Activated CD4-positive, alpha-beta T cell treated with anti-CD3 and anti-CD28 coated beads, Interleukin-2, amount 50 U/mL, for 1 hour (primary cell): Measurements from ENCODE around the gene TTC7B.

Source experiments
- DNase-seq: peaks from one replicate; pipeline ENCODE4 v3.0.0-alpha.2; 2020

Gene TTC7B

DNA sequence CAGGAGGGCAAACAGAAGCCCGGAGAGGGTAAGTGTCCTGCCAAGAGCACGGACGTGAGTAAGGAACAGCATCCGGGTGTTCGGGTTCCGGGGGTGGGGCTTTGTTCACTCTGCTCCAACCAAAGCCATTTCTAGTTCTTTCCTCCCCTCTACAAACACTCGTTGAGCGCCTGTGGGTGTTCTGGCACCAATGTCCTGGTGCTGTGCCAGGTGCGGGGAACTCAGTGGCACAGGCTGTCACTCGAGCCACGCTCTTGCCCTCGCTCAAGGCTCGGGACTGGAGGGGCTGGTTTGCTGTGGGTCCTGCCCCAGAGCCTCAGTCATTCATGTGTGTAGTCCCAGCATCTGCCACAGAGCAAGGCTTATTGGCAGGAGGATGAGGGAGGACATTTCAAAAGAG, 261.9 kb downstream of the TTC7B start:
- no peak for DNase-seq

DNA sequence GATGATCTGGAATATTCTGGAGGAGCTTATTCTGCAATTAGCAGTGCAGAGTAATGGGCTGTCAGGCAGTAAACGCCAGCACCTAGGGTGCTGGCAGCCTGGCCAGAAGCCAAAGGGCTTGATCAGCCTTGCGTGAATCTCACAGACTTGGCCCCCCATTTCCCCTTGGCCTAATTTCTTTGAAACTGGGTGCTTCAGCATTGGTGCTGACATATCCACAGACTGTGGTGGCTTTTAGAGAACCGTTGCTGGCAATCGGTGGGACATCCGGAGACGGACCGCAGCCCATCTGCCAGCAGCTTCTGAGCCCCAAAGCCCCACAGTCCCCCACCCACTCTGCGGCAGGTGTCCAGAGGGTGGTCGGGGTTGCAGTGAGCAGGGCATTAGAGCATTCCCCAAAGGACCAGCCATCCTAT, 262.3 kb downstream of the TTC7B start:
- no peak for DNase-seq

DNA sequence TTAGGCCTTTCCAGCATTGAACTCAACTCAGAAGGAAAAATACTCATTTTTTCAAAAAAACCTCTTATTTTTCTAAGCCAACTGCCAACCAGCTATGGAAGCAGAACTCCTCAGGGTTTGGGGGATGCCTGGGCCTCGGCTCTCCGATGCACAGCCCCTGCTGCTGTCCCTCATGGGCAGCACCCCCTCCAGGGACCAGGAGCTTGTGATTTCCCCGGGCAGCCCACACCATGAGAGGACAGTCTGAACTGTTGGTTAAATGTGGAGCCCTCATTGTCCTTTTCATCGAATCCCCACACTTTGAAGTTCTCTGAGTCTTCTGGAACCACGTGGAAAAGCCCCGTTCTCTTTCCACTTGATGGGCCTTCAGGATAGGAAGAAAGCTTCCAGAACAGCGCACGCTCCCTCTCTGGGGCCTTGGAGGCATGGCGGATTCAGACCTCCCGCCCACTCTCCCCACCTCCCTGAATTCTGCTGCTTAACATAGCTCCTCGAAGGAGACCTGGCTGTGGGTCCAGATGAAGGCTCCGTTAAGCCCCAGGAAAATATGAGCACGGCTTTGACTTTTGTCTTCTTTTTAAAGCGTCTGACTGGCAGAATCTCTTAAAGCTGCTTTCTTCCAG, 262.8 kb downstream of the TTC7B start:
- DNase-seq, result no peak

DNA sequence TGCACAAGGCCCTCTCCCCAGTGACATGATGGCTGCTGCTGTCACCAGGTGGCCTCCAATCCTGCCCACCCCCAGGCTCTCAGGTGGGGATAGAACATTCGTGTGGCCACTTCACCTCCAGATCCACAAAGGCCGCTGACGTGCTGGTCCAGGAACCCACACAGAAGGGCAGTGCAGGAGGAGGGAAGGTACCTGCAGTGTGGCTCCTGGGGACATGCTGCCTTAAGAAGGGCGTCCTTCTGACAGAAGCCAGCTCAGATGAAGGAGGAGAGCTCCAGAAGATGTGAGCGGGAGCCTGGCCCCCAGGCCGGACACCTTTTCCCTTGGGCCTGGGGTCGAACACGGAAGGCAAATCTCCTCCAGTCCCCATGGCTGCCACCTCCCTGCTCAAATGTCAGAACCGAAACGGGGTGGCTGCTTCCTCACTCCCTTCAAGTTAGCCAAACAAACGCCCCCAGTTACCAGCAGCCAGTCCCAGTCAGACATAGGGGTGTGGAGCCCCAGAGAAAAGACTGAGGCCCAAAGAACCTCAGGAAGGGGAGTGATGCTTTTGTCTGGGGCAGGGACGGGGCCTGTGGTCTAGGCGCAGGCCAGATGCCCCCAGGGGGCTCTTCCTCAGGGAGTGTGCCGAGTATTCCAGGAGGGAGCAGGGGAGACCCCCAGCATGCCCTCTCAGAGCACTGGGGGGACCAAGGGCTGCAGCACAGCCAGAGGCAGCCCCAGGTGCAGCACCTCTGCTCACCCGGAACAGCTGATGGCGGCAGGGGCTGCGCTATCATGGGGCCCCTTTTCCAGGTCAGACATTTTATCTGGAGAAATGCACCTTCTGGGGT, 263.5 kb downstream of the TTC7B start:
- DNase-seq, result no peak

DNA sequence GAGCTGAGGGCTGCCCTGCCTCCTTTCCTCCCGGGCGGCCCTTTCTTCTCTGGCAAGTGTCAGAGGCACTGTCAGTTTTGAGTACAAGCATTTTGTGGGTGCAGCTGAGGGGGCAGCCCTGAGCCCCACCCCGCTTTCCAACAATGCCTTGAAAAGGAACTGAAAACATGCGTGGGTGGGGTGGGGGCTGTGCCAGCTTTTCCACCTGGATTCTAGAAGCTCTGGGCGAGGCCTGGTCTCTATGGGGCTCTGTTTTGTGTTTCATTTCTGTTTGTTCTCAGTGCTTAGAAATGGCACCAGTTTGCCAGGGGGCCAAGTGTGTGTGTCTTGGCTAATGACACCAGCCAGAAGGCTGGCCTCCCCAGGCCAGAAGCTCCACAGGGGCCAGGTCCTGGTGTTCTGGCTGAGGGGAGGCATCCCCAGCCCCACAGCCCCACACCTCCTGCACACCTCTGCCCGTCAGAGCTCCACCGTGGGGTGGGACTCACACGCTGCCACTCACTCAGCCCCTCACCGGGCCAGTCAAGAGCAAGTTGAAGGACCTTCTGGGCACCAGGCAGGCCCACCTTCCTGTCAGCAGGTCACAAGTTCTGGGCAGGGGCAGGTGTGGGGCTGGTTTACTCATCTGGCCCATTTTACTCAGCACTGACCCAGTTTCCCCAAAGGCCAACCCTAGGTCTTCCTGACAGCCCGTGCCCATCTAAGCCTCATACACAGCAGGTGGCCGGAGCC, 264.3 kb downstream of the TTC7B start:
- DNase-seq, result no peak

DNA sequence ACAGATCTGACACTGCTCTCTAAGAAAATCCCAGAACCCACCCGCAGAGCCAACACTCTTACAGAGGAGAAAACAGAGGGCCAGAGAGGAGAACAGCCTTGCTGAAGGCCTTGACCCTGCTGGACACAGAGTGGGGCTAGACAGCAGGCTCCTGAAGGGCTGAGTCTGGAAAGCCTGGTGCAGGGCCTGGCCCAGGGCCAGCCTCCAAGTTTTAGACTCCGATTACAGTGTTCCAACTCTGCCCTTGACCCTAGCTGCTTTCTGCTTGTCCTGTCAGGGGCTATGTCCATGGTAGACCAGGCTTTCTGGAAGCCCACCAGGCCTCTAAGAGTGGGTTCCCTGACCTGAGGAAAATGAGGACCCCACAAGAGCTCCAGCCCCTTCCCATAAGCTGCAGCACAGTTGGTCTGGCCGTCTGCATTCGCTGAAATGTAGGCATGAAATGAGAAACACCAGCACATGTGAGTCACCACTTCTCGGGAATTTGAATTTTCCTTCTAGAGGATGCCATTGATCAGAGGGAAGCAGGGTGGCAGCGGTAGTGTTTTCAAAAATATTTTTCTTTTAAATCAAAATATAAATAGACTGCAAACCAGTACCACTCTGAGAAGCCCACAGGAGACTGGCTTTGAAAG, 265.0 kb downstream of the TTC7B start:
- no peak for DNase-seq

DNA sequence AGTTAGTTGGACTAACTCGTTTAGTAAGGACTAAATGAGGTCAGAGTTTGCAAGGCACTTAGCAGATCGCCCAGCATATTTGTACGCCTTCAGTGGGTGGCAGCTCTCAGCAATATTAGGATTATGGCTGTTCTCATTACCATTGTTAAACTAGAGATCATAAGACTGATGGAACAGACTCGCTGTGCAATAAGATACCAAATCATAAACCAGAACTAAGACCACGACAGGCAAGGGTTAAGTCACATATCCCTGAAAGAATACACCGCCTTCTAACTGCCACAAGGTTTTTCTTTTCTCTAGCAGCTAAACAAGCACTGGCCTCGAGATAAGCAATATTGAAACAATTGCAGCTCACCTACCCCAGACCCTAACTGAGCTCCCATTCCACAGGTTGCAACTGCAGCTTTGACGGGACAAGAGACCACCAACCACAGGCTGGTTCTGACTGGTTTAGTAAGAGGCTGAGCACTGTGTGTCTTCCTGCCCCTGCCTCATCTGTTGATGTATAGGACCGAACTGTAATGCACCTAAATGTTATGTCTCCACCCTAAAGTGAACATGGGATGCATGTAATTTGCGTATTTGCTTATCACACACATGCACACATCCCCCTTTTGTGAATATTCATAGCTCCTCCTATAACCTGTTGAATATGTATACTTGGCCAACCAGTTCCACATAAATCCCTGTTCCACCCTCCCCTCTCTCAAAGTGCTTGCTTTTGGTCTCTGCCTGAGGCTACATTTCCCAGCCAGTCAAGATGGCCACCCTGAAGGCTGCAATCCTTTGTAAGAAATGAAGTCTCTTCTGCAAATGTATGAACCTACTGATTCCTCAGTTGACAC, 266.2 kb downstream of the TTC7B start:
- DNase-seq, result no peak

DNA sequence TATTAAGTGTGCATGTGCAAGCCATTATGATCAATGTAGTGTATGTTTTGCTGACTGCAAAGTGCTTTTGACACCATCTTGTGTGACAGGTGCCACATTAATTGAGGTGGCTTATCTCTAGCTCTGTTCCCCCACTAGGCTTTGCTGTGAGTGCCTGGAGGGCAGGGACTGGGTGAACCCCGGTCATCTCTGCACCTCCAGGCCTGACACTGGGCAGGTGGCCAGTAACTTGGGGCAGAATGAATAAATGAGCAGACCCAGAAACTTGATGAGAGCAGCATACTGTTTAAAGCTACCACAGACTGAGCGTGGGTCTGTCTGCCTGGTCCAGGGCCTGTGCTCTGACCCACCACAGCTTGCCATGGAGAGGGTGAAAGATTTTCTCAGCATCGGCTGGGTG, 267.8 kb downstream of the TTC7B start:
- DNase-seq, result no peak

DNA sequence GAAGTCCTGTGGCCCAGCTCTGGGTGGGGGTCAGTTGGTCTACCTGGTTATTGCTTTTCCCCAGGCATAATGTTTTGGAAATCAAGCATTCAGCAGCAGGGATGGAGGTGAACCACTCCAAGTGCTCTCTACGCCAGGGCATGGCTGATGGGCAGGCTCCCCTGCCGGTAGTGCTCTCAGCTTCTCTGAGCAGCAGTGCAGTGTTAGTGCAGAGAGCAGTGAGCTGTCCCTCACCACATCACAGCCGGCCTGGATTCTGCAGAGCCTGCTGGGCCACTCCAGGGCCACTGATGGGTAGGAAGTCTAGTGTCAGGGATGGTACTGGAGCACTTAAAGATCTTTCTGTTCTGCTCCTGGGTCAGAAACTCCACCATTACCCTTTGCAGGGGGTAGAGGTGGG, 268.3 kb downstream of the TTC7B start:
- no peak for DNase-seq

DNA sequence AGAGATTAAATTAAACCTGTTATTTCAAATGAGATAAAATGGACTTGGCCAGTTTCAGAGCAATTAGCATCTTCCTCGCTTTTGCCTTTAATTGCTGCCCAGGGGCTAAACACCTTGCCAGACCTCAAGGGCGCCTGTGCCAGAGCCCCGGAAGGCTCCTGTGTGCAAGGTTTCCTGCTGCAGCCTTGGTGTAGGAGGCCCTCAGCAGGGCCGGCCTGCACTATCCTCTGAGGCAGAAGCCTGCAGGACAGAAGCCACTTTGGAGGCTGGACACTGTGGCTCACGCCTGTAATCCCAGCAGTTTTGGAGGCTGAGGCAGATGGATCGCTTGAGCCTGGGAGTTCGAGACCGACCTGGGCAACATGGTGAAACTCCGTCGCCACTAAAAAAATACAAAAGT, 269.0 kb downstream of the TTC7B start:
- no peak for DNase-seq

DNA sequence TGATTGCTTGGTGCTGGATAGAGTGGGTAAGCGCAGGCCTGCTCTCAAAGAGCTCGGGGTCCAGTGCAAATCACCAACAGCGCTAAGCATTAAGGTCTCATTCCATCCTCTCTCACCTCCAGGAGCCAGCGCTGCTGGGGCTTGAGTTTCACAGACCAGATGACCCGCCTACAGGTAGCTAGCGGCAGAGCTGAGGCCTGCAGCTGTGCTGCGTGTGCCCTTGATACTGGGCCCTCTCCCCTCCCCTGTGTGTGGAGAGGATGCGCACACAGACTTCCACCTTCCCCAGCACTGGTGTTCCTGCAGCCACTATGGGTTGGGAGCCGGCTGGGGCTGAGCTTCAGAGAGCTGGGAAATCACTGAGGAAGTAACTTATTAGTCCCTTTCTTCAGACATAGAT, 269.5 kb downstream of the TTC7B start:
- no peak for DNase-seq

DNA sequence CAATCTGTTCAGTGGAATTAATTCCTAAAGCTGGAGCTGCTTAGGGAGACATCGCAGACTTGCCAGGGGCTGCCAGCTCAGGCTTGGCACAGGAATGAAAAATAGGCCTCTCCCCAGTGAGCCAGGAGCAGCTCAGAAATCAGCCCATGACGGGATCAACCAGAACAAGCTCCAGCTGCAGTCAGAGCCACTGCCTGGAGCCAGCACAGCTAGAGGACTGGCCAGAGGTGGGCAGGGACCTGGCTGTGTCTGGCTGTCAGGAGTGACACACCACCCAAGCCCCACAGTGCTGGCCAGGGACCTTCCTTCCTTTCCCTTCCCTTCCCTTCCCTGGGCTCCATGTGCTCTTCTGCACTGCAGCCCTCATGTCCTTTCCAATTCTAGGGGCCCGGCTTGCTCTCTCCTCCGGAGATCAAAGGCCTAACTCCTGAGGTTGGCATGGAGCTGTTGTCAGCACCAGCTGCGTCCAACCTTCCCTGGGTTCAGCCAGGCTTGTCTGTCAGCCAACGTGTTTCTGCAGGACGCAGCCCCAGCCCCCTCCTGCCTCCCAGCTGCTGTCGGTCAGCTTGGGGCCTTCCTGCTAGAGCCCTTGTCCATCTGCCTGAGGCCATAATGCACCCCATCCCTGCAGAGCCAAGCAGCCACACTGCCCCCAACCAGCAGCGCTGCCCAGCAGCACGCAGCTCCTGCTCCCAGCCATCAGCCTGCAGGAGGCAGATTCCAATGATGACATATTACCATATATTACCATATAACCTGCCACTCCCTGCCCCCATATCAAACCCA, 270.1 kb downstream of the TTC7B start:
- DNase-seq, result no peak

DNA sequence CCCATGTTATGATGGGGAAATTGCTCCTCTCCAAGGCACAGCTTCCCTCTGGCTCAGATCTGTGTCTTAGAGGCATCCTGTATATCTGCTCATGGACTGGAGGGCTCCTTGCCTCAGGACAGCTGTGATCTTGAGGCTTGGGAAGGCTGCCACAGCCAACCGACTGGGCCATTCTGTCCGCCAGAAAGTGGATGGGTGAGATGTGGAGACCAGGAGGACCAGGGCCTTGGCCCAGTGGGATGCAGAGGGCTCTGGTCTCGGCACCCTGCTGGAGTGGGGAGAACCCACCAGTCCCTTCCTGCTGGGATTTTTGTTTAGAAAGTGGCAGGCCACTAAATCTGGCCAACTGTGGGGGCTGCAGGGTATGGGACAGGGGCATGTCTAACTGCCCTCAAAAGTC, 270.8 kb downstream of the TTC7B start:
- DNase-seq, result no peak

DNA sequence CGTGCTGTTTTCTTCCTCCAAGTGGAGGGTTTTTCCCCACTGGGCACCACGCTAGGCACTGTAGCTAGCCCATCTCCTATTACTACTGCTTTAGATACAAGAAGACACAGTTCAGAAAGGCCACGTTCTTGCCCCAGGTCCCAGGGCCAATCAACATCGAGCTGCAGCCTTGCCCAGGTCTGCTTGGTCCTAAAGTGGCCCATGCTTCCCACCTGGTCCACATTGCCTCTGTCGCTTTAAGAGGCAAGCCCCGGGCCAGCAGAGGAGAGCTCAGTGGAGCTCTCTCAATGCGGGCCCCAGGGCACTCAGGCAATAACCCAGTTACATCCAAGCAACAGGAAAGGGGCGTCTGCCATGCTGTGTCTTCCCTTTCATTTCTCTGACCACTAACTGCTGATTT, 271.3 kb downstream of the TTC7B start:
- no peak for DNase-seq

DNA sequence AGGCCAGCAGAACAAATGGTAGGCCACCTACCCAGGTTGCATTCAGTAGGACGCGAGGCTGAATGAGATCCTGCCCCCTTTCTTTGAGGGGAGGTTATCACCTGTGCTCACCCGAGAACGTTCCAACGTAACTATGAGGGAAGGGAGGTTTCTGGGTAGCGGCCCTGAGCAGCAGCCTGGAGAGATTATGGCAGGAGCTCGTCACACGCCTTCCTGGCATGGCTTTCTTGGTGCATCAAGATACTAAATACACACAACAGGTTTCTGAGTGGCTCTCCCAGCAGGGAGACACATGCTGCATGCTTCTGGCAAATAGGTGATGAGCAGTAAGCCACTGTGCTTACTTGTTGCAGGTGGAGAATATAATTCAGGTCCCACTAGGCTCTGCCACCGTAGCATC, 271.7 kb downstream of the TTC7B start:
- DNase-seq, result no peak

DNA sequence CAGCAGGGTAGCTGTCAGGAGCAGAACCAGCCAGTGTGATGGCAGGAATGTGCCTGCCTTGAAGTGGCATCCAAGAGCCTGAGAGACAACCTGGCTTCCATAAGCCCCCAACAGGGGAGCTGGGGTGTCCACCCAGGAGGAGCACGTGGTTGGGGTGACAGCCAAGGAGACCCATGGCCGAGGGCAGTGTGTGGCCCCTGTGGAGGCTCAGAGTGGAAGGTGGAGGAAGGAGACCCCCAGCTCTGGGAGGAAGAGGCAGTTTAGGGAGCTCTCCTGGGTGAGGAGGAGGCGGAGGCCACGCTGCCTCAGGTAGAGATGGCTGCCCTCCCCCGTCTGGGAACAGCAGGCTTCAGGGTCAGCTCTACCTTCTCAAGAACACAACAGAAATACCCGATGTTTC, 272.4 kb downstream of the TTC7B start:
- no peak for DNase-seq

DNA sequence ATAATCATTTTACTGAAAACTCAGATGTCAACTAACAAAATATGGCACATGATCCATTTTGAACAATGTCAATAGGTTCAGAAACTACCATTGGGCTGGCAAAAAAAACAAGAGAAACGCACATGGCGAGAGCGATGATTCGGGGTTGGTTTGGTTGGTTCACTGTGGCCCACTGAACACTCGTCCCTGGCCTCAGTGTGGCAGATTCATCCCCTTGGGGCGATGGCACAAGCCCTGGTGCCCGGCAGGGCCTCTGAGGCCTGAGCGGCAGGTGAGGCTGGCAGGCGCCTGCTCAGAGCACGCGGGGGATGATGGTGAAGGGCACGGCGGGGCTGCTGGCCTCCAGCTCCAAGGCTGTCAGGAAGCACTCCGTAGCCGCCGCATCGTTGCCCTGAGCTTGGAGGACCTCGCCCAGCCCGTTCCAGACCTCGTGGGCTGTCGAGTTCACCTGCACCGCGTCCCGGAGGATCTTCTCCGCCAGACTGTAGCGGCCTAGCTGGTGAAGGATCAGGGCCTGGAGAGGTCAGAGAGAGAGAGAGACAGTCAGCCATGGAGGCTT, 275.1 kb downstream of the TTC7B start:
- no peak for DNase-seq

DNA sequence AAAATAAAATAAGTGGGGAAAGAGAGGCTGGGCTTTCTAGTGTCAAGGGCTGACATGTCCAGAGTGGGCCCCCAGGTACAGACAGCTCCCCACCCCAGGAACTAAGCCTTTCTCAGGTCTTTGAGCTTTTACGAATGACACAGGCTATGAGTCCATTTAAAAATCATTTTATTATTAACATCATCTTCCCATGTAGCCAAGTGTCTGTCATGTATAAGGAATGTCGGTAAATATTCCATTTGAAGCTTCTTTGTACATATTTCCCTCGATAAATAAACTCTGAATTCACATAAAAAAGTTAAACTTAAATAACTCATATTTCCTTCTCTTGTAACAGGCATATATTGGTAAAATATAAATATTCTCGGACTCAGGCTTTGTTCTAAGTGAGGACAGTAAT, 275.8 kb downstream of the TTC7B start:
- no peak for DNase-seq

DNA sequence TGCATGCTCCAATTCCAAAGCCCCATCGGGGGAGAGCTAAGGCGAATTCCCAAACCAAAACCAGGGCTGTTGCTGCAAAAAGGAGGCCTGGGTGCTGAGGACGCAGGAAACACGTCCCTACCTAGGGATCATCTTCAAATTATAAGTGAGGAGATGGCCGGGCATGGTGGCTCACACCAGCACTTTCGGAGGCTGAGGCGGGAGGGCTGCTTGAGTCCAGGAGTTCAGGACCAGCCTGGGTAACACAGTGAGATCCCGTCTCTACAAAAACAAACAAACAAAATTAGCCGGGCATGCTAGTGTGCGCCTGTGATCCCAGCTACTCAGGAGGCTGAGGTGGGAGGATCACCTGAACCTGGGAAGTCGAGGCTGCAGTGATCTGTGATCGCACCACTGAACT, 276.2 kb downstream of the TTC7B start:
- DNase-seq, result no peak

DNA sequence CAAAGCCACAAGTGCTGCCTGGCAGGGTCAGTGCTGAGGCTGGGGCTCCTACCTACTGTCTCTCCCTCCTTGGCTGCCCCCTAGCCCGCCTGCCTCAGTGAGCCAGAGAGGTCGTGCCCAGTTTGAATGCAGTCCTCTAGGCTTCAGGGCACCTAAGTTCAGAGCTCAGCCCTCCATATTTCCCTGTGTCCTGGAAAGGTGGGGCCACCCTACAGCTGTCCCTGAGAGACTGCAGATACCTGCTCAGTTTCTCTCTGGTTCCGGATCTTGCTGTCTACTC, 276.8 kb downstream of the TTC7B start:
- DNase-seq, result no peak

DNA sequence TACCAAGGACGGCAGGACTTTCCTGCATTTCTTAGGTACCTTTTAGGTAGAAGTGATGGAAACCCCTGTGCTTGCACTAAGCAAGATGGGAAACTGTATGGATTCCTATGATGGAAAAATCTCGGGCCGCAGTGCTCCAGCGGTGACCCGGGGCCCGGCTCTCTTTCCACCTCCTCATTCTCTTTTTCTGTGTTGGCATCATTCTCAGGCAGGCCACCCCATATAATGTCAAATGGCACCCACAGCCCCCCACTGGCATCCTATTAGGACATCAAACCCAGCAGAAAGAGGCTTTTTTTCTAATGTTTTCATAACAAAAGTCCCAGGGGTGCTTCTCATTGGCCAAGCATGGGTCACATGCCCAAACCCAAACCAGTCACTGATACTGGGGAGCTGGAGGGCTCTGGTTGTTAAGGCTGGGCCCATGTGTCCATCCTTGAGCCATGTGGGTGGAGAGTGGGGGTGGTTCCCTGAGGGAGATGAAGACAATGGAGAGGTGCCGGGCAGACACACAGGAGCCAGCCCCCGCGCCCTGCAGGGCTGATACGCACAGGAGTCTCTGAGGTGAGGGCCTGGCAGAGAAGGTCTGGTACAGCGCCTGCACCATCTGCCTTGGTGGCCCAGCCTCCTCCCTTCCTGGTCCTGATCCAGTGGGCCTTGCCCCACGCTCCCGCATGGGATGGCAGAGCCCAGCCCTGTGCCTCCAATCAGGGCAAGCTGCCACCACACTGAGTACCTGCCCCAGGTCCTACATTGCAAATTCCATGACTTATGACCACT, 277.3 kb downstream of the TTC7B start:
- DNase-seq, result no peak
